Natural killer cell treated with Interleukin-12 subunit alpha and Interleukin-12 subunit beta and Interleukin-15 and Interleukin-18, amount 100 ng/mL, for 72 hours (primary cell): ENCODE results near the gene BNC1. TPM values are rescaled to one million over a fixed set of nuclear protein-coding genes. Genes with fewer than 3 reads are reported as not detected.

Experiments used
- ATAC-seq, 2 donors: fragments of 150-1000 bp; cut with Tn5 transposase in 1 of 2; sonication (Bioruptor Pico), chemical (Tn5 transposase) in 1 of 2; 2 replicates each; pipeline ENCODE4 v1.10.0; 2021
- DNase-seq: peaks from one replicate; pipeline ENCODE4 v3.0.0; 2022; ENCODE audit warnings: low spot score
- H3K27ac Mint-ChIP-seq, 2 donors: 1 replicate in 1 of 2; 2 replicates in 1 of 2; pipeline ENCODE4 v1.8.0; 2022; ENCODE audit warnings: mixed read lengths in 2 of 2, mild to moderate bottlenecking in 1 of 2, moderate library complexity in 1 of 2
- H3K27me3 Mint-ChIP-seq, 2 donors: 1 replicate in 1 of 2; 2 replicates in 1 of 2; pipeline ENCODE4 v1.8.0; 2022; ENCODE audit warnings: mixed read lengths in 2 of 2
- H3K36me3 Mint-ChIP-seq: one replicate; pipeline ENCODE4 v1.8.0; 2022; ENCODE audit warnings: mixed read lengths
- H3K4me1 Mint-ChIP-seq, 2 donors: 1 replicate in 1 of 2; 2 replicates in 1 of 2; pipeline ENCODE4 v1.8.0; 2022; ENCODE audit warnings: low read depth in 2 of 2, mixed read lengths in 2 of 2, mild to moderate bottlenecking in 1 of 2
- H3K4me3 Mint-ChIP-seq: one replicate; pipeline ENCODE4 v1.8.0; 2022; ENCODE audit warnings: mixed read lengths
- H3K9me3 Mint-ChIP-seq: 2 replicates; pipeline ENCODE4 v1.8.0; 2022; ENCODE audit warnings: mixed read lengths
- total RNA-seq, 2 donors: library from RNA; stranded (reverse); gene quantifications; one replicate each; pipeline ENCODE4 v1.2.3, GENCODE V29; 2022

The BNC1 gene
- total RNA-seq, 2 donors from 2014 or later: not detected

DNA sequence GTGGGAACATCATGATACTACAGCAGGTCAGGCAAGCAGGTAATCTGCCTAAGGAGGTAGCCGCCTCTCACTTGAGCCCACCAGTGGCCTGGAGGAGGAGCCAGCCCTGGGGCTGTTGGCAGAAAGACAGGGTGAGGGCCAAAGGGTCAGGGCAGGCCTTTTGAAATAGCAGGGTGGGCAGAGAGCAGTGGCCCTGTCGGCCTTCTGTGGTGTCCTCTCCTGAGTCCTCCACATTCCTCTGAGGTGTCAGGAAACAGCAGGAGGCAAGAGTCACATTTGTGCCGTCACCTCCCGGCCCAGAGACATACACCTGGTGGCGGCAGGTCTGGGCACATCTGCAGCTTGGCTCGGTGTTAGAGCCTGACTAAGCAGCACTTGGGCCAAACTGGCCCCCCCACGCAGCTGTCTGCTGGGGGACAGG lies 3.9 kb upstream of the BNC1 start:
- Mint-ChIP-seq H3K4me3 (no peak overlapping the region), H3K36me3 (no peaks in the 10 kb centered on the region), H3K27ac (no peak overlapping the region), H3K4me1 (peaks cover 0 to 6% of the 10 kb centered on the region in 2 donors), H3K9me3 (no peaks in the 10 kb centered on the region), H3K27me3 (peaks cover 20 to 39% of the 10 kb centered on the region in 2 donors)
- DNase-seq: no peak
- ATAC-seq: peak in 1 of 2 donors; percentile 33

DNA sequence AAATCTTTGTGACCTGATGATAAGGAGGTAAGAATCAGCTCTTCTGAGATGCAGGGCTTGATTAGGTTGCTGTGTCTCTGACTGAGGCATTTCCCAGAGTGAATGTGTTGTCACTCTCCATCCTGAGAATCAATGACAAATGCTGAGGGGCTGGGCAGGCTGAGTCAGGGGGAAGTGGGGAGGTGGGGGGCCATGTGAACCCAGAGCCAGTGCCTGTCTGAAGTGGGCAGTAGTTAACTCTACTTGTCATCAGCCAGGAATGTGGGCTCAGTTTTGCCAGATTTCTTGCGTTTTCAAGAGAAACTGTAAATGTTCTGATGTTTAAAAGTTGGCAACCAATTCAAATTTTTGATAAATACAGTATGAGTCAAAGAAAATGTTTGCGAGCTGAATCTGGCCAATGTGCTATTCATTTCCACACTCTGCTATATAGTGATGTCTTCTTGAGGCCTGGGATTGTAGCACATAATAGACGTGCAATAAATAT lies 3.1 kb upstream of the BNC1 start:
- Mint-ChIP-seq H3K4me1 (peaks cover 0 to 9% of the 10 kb centered on the region in 2 donors), H3K36me3 (no peaks in the 10 kb centered on the region), H3K9me3 (no peaks in the 10 kb centered on the region), H3K4me3 (no peak overlapping the region), H3K27ac (no peak overlapping the region), H3K27me3 (peaks cover 25 to 44% of the 10 kb centered on the region in 2 donors)
- no peak for ATAC-seq
- no peak for DNase-seq

DNA sequence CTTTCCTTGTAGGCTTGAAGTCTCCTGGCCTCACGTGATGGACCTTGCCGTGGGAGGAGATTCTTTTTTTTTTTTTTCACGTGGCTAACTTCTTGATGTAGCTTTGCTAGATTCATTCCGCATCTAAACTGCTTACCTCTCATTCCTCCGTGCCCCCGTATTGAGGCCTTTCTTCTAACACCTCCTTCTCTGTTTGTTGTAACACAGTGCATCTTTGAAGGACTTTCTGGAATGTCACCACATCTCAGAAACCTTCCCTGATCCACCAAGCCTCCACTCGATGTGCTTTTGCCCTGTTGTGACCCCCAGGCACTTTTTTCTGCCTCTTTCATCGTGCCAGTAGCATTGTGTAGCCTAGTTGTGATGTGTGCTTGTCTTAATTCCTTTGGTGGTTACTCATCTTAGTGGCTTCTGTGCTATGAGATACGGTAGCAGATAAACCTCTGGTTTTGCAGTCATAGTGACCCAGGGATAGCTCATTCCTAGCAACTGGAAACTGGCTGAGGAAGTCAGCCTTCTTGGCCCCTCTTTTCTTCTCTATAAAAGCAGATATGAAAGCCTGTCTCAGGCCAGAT lies 1.6 kb upstream of the BNC1 start:
- DNase-seq (no peak), ATAC-seq (no peak)
- H3K4me1 Mint-ChIP-seq: peaks cover 0 to 9% of the 10 kb centered on the region in 2 donors
- H3K9me3 Mint-ChIP-seq: no peaks in the 10 kb centered on the region
- peaks cover 29 to 59% of the 10 kb centered on the region in 2 donors for H3K27me3 Mint-ChIP-seq
- no peak overlapping the region for H3K27ac Mint-ChIP-seq
- peak overlapping the region; percentile 13 for H3K4me3 Mint-ChIP-seq
- no peaks in the 10 kb centered on the region for H3K36me3 Mint-ChIP-seq

DNA sequence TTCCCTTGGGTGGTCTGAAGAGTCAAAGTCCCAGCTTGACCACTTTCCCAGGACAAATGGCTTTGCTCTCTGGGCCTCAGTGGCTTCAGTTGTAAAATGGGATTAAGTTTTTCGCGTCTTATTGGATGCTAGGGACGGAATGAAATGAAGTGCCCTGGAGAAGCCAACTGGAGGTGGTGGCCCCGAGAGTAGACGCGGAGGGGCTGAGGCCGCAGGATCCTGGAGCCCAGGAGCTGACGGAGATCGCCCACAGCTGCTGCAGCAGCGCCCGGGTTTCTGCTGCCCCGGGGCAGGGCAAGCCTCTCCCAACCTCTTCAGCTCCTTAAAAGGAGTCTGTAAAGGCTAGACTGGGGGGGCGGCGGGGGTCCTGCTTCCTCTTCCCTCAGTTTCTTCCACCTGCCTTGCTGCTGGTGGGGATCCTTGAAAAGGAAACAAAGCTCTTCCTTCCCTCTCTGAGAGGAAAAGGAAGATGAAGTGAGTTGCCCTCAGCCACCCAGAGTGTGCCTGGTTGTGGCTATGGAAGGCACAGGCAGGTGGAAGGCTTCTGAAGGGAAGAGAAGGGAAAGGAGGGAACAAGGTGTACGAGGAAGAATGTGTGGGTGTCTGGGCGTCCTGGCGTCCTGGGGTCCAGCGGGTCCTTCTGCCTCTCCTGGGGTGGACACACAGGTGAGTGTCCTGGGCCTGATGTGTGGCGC lies 967 bp upstream of the BNC1 start:
- Mint-ChIP-seq H3K9me3 (no peaks in the 10 kb centered on the region), H3K27me3 (peaks cover 35 to 65% of the 10 kb centered on the region in 2 donors), H3K4me3 (peak overlapping the region; percentile 36), H3K36me3 (no peaks in the 10 kb centered on the region), H3K27ac (no peak overlapping the region), H3K4me1 (peaks cover 0 to 9% of the 10 kb centered on the region in 2 donors)
- ATAC-seq (no peak), DNase-seq (no peak)

DNA sequence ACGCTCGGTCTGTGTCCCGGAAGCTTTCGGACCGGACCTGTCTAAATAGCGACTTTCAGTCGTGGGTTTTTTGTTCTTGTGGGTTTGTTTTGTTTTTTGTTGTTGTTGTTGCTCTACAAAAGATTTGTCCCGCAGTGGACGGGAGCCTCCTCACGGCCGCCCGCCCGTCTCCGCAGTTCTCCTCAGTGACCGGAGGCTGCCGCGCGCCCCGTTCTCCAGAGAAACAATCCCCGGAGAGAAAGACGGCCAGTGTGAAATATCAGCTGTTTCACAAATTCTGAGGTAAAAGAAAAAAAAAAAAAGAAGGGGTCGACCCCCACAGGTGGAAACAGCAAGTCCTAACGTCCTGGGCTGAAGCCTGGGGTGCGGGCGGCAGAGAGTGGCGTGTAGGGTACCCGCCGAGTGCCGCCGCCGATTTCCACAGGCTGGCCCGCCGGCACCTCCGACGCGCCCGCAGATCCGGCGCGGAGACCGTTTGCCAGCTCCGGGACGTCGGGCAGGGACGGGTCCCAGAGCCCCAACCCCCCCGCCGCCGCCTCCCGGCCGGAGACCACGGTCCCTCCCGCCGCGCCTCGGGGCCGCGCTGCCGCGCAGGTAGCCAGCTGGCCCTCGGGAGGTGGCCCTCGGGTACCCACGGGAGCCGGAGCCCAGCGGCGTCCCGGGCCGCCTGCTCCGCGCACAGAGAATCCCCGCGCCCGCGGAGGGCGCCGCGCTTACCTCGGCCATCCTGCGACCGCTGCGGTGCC lies 478 bp downstream of the BNC1 start:
- peaks cover 40 to 73% of the 10 kb centered on the region in 2 donors for H3K27me3 Mint-ChIP-seq
- peaks cover 0 to 9% of the 10 kb centered on the region in 2 donors for H3K4me1 Mint-ChIP-seq
- no peak for DNase-seq
- no peak overlapping the region for H3K27ac Mint-ChIP-seq
- H3K9me3 Mint-ChIP-seq: no peaks in the 10 kb centered on the region
- no peaks in the 10 kb centered on the region for H3K36me3 Mint-ChIP-seq
- ATAC-seq: peak in 1 of 2 donors; percentile 7
- peak overlapping the region; percentile 44 for H3K4me3 Mint-ChIP-seq

DNA sequence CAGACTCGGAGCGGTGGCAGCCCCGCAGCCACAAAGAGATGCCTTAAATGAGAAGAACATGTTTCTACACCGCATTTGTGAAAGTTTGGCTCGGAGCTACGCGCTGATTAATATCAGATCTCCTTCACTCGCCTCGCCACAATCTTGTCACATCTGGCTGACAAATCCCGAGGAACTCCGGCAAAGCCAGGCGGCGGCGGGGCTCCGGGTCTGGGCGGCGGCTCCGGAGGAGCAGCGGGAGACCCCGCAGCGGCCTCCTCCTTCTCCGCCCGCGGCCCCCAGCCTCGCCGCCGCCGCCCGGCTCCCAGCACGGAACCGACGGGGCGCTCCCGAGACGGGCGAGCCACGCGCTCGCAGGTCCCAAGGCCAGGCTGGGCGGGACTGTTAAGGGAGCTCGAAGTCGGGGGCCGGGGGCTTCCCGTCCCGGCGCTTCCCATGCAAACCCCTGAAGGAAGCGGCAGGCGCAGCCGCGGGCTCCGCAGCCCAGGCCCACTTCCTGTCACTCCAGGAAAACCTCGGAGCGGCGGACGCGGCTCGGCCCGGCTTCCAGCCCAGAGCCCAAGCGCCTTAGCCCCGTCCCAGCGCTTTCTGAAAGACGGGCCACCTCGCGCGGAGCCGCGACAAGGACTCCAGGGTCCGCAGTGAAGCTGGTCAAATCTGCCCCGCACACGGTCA lies 1.2 kb downstream of the BNC1 start:
- DNase-seq (no peak), ATAC-seq (peak in 1 of 2 donors; percentile 53)
- H3K27ac Mint-ChIP-seq: no peak overlapping the region
- H3K27me3 Mint-ChIP-seq: peaks cover 40 to 79% of the 10 kb centered on the region in 2 donors
- H3K9me3 Mint-ChIP-seq: no peaks in the 10 kb centered on the region
- peaks cover 0 to 9% of the 10 kb centered on the region in 2 donors for H3K4me1 Mint-ChIP-seq
- peak overlapping the region; percentile 44 for H3K4me3 Mint-ChIP-seq
- no peaks in the 10 kb centered on the region for H3K36me3 Mint-ChIP-seq

DNA sequence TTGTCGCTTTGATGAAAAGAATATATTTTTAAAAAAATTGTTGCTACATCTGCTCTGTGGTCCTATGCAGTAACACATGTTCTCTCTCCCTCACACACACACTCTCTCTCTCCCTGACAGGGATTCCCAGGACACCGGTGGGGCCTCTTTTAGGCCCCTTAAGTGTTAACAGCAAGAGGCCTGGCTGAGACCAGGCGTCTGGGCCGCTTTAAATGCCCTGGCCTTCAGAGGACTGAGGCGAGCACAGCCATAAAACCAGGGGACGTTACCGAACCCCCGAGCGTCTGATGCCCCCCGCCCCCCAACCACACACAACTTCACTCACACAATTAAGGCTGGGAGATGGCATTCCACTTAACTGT lies 1.7 kb downstream of the BNC1 start:
- H3K4me3 Mint-ChIP-seq: no peak overlapping the region
- H3K27me3 Mint-ChIP-seq: peaks cover 40 to 78% of the 10 kb centered on the region in 2 donors
- peaks cover 0 to 9% of the 10 kb centered on the region in 2 donors for H3K4me1 Mint-ChIP-seq
- no peaks in the 10 kb centered on the region for H3K36me3 Mint-ChIP-seq
- ATAC-seq (no peak), DNase-seq (no peak)
- H3K9me3 Mint-ChIP-seq: no peaks in the 10 kb centered on the region
- H3K27ac Mint-ChIP-seq: no peak overlapping the region

DNA sequence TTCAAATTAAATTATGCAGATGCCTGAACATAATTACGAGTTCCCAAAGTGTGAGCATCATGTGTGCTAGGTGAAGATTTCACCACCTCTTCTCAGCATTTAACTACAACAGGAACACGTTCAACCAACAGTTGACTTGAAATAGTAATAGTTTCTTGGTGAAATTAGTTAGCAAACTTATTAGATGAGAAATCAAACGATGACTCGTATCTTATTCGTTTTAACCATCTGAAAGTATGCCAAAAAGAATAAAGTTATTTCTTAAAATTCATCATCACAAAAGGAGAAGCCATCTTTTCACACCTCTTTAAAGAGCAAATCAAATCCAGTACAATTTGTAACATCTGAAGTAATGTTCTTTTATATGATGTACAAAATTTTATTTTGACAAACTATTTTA lies 2.3 kb downstream of the BNC1 start:
- Mint-ChIP-seq H3K4me1 (peaks cover 0 to 9% of the 10 kb centered on the region in 2 donors), H3K4me3 (no peak overlapping the region), H3K27me3 (peaks cover 42 to 78% of the 10 kb centered on the region in 2 donors), H3K36me3 (no peaks in the 10 kb centered on the region), H3K9me3 (no peaks in the 10 kb centered on the region), H3K27ac (no peak overlapping the region)
- no peak for ATAC-seq
- DNase-seq: no peak

DNA sequence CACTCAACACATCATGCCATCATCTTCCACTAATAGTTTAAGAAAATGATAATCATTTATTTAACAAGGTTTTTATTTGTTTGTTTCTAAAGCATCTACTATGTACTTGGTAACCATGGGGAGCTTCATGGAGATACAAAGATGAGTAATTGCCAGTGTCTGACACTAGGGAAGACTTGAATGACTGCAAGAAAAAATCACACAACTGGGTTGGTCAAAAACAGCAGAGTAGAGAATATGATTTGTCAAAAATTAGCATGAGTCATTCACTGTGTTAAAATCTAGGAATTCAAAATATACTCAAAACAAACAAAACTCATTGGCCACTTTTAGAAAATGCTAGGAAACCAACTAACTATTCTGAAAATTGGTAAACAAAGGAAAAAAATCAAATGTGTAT lies 6.3 kb downstream of the BNC1 start:
- H3K27me3 Mint-ChIP-seq: peaks cover 46 to 83% of the 10 kb centered on the region in 2 donors
- H3K4me1 Mint-ChIP-seq: peaks cover 0 to 3% of the 10 kb centered on the region in 2 donors
- DNase-seq (no peak), ATAC-seq (no peak)
- no peaks in the 10 kb centered on the region for H3K36me3 Mint-ChIP-seq
- H3K27ac Mint-ChIP-seq: no peak overlapping the region
- H3K9me3 Mint-ChIP-seq: no peaks in the 10 kb centered on the region
- H3K4me3 Mint-ChIP-seq: no peak overlapping the region

DNA sequence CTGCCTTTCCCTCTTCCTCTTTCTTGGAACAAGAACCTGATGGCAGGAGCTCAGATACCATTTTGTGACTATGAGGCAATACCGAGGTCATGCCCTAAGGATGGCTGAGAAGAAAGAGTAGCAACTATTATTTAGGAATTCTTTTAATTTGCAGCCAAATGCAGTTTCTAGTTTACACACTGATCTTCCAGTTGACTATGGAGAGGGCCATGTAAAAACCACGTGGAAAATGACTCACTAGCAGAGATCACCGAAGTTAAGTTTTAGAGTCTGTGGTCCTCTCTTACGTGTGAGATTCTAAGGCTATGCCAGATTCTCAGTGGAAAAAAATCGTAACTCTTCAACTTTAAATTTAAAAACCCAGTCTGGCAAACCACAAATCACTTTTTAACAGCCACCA lies 7.8 kb downstream of the BNC1 start:
- Mint-ChIP-seq H3K36me3 (no peaks in the 10 kb centered on the region), H3K4me3 (no peak overlapping the region), H3K9me3 (no peaks in the 10 kb centered on the region), H3K27ac (no peak overlapping the region), H3K27me3 (peaks cover 39 to 68% of the 10 kb centered on the region in 2 donors), H3K4me1 (no peaks in the 10 kb centered on the region)
- ATAC-seq: no peak
- no peak for DNase-seq

DNA sequence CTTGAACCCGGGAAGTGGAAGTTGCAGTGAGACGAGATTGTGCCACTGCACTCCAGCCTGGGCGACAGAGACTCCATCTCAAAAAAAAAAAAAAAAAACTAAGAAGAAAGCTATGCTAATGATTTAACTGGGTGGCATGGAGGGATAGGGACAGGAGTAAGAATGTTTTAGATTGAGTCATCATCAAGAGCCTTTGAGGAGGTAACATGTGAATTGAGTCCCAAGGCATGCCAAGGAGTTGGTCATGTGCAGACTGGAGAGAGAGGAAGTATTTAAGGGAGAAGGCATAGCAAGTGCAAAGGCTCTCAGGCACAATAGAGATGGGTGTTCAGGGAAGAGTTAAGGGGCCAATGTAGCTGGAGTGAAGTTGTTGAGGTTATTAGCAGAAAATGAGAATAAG lies 9.1 kb downstream of the BNC1 start:
- Mint-ChIP-seq H3K4me1 (no peaks in the 10 kb centered on the region), H3K36me3 (no peaks in the 10 kb centered on the region), H3K27ac (no peak overlapping the region), H3K27me3 (peaks cover 37 to 60% of the 10 kb centered on the region in 2 donors), H3K9me3 (no peaks in the 10 kb centered on the region), H3K4me3 (no peak overlapping the region)
- ATAC-seq: no peak
- DNase-seq: no peak

DNA sequence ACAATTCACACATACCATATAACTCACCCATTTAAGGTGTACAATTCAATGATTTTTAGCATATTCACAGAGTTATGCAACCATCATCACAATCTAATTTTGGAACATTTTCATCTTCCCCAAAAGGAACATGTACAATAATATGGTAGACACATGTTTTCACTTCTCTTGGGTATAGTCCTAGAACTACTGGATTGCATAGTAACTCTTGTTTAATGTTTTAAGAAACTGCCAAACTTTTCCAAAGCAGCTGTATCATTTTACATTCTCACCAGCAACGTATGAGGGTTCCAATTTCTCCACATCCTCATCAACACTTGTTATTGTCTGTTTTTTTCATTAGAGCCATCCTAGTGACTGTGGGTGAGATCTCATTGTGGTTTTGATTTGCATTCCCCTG lies 14.3 kb downstream of the BNC1 start:
- ATAC-seq: no peak
- no peak overlapping the region for H3K27ac Mint-ChIP-seq
- H3K4me3 Mint-ChIP-seq: no peak overlapping the region
- no peaks in the 10 kb centered on the region for H3K4me1 Mint-ChIP-seq
- no peak for DNase-seq
- H3K9me3 Mint-ChIP-seq: no peaks in the 10 kb centered on the region
- no peaks in the 10 kb centered on the region for H3K36me3 Mint-ChIP-seq
- H3K27me3 Mint-ChIP-seq: peaks cover 27 to 32% of the 10 kb centered on the region in 2 donors

DNA sequence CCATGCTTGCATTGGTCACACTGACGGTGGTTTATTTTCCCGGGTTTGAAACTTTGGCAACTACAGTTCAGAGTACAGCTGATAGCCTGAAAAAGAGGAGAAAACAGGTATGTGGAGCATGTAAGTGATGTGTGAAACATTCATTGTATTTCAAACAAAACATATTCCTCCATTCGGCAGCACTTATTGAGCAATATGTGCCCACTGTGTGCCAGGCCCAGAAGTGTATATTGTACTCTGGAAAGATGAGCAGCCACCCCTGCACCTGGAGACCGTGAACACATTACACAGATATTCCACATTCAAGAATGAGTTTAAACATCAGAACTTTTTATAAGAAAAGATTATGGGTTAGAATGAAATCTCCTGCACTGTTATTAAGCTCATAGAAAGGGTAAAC lies 16.3 kb downstream of the BNC1 start:
- no peak for DNase-seq
- Mint-ChIP-seq H3K27me3 (peaks cover 27% of the 10 kb centered on the region in 2 donors), H3K9me3 (no peaks in the 10 kb centered on the region), H3K4me1 (no peaks in the 10 kb centered on the region), H3K27ac (no peak overlapping the region), H3K4me3 (no peak overlapping the region), H3K36me3 (no peaks in the 10 kb centered on the region)
- no peak for ATAC-seq
